GM10266 (cell line): ENCODE measurements around the gene ADAMTS17.

Experiments used
- DNase-seq: peaks from one replicate; pipeline ENCODE4 v3.0.0; 2012; ENCODE audit errors: extremely low spot score
- TF ChIP-seq, protein P1 (sequence below): IDR thresholded peaks from 2 replicates; pipeline ENCODE4 v1.5.1; 2012; ENCODE audit warnings: mild to moderate bottlenecking, low read depth; ENCODE audit not compliant: control insufficient read depth, insufficient read depth; ENCODE audit errors: missing control alignments

The ADAMTS17 gene

DNA sequence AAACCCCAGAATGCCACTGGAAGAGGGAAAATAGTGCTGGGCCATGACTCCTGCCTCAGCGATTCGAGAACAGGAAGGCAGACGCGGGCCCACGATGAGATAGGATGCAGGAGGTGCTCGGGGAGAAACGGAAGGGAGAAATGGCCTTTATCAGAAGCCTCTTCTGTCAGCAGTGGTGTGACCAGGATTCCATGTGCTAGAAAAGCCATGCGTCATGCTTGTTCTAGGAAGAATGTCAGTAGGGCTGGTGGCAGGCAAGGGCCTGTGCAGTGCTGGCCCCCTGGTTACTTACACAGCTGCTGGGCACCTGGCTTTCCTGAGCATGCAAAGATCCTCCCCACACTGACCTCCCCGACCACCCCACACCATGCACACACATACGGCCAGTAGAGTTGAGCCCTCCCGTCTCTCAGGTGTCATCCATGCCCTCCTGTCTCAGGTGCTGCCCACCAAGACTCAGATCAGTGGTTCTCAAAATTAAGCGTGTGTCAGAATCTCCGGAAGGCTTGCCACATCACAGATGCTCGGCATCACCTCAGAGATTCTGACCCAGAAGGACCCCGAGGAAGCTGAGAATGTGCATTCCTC lies 106.7 kb downstream of the ADAMTS17 start:
- TF ChIP-seq, protein P1, sequence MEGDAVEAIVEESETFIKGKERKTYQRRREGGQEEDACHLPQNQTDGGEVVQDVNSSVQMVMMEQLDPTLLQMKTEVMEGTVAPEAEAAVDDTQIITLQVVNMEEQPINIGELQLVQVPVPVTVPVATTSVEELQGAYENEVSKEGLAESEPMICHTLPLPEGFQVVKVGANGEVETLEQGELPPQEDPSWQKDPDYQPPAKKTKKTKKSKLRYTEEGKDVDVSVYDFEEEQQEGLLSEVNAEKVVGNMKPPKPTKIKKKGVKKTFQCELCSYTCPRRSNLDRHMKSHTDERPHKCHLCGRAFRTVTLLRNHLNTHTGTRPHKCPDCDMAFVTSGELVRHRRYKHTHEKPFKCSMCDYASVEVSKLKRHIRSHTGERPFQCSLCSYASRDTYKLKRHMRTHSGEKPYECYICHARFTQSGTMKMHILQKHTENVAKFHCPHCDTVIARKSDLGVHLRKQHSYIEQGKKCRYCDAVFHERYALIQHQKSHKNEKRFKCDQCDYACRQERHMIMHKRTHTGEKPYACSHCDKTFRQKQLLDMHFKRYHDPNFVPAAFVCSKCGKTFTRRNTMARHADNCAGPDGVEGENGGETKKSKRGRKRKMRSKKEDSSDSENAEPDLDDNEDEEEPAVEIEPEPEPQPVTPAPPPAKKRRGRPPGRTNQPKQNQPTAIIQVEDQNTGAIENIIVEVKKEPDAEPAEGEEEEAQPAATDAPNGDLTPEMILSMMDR, result no peak
- DNase-seq, result no peak

DNA sequence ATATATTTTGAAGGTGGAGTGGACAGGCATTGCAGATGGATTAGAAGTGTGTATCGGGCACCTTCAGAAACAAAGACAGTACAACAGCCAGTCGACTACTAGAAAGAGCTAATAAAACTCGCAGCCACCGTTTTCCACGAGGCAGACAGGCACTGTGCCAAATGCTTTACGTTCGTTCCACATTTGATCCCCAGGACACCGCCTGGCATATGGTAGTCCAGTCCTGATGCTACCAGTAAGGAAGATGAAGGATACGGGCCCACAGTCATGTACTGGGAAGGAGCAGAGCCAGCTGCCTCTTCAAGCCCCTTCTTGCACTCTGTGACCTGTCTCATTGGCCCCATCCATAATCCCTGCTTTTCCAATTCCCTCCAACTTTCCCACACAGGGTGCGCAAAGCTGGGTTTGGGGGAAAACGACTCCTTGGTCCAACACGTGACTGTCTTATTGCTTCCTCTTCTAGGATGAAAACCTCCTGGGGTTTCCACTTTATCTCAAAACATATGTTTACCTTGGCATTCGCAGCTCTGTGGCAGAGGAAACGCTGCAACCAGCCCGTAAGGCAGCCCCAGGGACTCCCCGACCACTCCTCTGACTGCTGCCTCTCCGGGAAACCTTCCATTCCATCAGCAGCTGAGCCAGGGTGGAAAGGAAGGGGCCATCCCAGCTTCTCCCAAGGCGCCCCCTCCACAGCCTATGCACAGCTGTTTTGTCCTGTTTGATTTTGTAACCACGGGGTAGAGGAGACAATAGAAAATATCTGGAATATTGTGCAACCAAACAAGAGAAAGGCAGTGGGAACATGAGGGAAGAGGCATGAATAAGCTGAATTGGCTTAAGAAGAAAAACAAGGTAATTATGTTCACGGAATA lies 107.4 kb downstream of the ADAMTS17 start:
- TF ChIP-seq, protein P1, result no peak
- DNase-seq, result no peak

DNA sequence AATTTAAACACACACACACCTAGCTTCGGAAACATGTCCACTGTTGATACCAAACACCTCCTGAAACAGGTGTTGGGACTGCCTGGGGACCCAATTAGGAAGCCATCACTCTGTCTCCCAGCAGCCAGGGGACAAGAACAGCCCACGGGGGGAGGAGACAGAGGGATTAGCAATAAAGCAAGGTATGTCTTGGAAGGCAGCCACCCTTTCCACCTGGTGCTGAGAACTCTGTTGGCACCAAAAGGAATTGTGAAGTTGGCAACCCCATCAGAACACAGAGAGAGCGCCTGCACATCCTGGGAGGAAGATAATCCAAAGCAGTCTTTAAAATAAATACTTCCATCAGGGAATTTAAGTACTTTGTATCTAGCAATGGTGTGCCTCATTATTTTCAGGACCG lies 111.0 kb downstream of the ADAMTS17 start:
- TF ChIP-seq, protein P1, result no peak
- no peak for DNase-seq

DNA sequence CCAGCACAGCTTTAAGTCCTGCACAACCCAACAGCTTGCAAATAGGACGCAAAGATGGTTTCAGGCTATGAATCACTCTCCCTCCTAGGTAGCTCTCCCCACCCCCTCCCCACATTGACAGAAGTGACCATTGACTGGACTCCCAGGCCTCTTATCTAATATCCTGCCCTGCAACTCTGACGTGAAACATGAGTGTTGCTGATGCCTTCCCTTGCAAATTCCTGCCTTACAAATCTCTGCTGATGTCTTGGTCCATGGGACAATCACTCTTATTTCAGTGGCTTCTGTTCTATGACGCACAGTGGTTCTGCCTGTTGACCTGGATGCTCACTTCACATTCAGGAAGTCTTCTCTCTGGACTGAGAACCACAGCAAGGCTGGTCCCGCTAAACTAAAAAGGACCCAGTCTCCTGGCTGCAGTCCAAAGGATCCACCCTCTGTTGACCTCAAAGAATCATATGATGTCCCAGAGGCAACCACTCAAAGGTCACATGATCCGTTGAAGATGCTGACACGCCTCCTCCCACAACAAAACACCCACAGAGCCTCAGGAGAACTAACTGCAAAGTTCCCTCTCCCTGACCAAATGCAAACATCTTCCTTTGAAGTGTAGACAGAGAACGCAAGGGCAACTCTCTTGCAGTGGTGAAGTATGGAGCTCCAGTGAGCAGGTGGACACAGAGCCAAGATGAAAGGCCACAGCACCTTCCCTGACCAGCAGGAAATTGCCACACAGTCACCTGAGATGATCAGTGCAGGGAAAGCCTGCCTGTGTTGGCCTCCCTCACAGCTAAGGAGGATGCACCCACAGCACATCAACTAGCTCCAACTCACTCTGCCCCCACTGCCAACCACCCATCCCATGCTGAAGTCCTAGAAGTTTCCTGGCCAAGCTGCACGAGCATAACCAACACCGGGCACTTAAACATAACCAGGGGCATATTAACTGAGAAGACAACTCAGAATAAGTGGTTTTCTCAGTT lies 112.3 kb downstream of the ADAMTS17 start:
- TF ChIP-seq, protein P1, result no peak
- no peak for DNase-seq

DNA sequence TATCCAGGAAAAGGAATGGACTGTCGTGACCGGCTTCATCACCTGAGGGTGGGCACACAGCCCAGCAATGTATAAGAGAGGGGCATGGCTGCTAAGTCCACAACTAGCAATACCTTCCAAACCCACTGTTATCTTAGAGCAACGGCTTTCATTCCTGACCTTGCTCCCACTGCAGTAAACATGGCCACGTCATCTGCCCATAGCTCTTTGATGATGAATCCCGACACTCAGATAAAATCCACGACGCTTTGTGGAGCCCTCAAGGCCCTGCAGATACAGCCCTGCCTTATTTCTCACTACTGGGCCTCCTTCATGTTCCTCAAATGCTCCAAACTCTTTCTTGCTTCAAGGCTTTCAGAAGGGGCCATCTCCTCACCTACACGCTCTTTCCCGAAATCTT lies 114.0 kb downstream of the ADAMTS17 start:
- TF ChIP-seq, protein P1, result no peak
- DNase-seq, result no peak

DNA sequence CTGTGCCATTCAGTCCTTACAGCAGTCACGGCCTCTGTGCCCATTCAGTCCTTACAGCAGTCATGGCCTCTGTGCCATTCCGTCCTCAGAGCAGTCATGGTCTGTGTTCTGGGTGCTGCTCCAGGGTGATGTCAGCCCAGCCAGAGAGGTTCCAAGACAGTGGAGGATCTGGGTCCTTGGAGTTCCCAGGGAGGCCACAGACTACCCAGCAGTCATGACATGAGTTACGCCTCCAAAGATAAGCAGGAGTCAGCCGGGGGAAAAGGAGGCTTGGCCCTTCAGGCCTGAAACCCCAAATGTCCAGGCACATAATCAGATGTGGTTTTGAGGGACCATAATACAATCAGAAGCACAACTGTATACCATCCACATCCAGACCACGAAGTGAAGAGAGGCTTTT lies 115.7 kb downstream of the ADAMTS17 start:
- no peak for DNase-seq
- TF ChIP-seq, protein P1, result no peak
